SH-SY5Y (cell line): ENCODE data around the gene ANKRD53.

Source experiments
- GATA2 ChIP-seq: IDR thresholded peaks from 2 replicates; pipeline ENCODE4 v1.6.1; 2011; ENCODE audit warnings: mild to moderate bottlenecking, low read depth, low read length
- GATA3 ChIP-seq: IDR thresholded peaks from 2 replicates; pipeline ENCODE4 v1.6.1; 2011; ENCODE audit warnings: low read depth, mild to moderate bottlenecking, low read length, moderate library complexity

DNA sequence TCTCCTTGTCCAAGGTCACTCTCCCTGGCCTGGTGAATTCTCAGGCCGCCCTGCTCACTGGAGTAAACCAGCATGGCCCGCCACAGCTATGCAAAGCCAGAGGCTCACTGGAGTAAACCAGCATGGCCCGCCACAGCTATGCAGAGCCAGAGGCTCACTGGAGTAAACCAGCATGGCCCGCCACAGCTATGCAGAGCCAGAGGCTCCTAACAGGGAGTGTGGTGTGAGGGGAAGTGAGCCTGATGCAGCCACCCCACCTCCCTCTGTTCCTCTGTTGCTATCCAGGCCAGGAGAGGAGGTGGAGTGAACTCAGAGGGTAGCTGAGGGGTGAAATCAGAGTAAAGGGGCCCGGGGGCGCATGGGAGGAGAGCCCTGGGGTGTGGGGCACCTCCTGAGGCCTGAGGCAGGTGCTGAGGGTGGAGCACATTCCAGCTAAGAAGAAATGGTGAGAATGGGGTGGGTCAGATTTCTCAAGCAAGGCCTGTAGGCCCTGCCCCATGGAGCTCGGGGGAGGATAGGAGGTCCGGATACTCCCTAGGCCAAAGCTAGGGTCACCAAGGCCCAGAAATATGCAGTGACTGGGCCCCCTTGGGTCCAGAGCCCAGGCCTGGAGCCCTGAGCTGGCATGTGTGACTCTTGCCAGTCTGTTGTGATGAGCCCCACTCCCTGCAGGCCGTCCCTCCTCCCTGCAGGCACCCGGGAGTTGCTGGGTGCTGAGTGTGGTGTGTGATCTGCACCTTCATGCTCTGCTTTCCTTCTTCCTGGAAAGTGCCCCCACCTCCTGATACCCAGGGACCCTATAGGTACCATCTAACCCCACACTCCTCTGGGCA is 41.2 kb upstream of the ANKRD53 start:
- no peak for TF ChIP-seq GATA2
- TF ChIP-seq GATA3 = no peak
